Islet of Langerhans (tissue), 1 donor: ENCODE measurements around the gene NTM.
"Not testable (repeated sequence)": the region's sequence is repeated elsewhere in the genome, so short reads cannot be mapped to it uniquely, and the experiment has no call there.

Experiments used
- FAIRE-seq: peaks from one replicate; lab custom pipeline; 2011; peaks lifted over from hg19 to GRCh38; lab: Jason Lieb, UNC

Gene NTM

DNA sequence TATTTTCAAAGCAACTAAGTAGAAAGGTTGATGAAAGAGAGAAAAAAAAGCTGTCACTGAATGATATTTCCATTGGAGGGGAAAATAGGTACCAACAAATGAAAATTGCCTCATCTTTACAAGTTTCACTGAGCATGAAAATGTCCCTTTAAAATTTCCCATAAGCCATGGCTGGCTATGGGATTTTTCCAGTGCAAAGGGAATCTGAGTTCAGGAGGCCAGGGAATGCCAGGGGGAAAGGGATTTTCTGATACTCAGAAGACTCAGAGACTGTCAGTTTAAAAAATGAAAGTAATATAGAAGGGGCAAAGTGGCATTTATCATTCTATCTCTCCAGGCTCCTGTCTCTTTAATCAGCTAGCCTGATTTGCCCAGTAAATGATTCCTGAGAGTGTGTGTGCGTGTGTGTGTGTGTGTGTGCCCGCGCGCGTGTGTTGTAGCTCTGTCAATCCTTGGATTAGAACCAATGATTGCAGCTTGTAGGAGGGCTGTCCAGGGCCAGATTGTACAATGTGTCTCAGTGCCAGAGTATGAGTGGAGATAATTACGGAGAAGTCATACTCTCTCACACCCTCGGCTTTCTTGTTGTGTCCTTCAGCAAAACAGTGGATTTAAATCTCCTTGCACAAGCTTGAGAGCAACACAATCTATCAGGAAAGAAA is at the start of gene NTM:
TSS of gene NTM (plus strand) at position 526 of the 662 bp plus-strand sequence.
- no peak for FAIRE-seq

DNA sequence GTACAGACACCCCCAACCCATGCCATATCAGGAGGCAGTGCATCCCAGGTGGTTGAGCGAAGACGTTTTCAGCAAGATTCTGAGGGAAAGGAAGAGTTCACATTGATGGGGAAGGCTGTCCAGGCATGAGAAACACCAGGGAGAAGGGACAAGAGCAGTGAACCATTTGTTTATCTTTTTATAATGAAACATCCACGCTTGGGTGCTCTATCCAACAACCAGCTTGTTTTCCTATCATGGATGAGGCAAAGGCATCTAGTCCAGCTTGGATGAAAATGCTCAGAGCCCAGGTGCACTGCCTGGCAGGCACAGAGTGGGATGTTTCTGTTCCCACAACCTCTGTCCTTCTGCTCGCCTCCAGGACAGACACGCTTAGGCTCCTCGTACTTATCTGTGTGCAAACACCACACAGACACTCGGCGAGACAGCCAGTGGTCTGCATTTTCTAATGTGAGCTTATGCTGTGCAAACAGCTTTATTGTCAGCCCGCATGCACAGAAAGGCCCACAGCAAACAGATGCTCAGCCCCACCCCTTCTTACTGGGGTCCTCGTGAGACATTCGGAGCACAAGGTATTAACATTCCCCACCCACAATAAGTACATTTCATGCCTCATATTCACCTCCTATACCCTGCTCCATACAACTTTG is 45.4 kb upstream of the NTM start:
- no peak for FAIRE-seq

DNA sequence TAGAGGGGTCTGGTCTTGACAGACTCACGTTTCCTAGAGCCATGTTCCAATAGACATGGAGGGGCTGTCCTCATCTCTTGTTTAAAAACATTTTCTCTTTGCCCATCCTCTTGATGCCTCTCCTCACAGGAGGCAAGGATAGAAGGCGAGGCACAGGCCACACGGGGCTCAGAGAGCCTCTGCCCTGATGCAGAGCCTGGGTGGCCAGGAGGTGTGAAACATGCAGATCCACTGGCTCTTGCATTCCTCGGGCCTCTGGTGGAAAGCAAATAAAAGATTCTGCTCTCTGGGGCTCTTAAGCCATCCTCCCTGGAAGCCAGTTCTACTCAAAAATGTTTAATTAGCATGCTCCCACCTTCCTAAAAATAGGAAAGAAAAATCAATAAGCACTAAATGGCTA is 43.6 kb upstream of the NTM start:
- no peak for FAIRE-seq

DNA sequence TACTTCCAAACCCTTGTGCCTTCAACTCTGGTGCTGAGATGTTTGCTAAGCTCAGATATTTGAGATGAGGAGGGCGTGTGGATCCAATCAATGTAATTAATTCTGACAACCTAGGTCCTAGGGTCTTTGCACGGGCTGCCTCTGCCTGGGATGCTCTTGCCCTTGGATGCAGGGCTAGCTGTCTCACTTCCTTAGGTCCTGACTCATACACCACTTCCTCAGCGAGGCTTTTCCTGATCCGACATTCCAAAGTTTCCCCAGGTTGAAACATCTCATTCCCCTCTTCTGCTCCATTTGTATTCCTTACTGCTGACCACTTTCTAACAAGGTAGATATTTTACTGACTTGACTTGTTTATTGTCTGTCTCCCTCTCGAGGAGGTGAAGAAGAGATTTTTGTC is 43.0 kb upstream of the NTM start:
- no peak for FAIRE-seq

DNA sequence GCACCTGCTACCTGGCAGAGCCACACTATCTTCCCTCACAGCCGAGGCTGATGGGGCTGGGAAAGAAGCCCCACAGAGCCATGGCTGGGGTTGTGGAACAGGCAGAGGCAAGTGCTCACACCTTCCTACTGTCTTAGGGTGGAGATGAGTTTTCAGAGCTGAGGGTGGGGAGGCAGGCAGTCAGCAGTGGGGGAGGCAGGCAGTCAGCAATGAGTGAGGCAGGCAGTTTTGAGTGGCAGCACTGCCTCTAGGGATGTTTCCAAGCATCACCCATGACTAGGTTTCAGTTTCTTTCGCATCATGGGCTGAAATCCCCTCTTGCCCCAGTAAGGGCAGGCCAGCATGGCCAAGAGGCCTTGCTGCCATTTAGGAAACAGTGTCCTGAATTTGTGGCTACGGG is 41.6 kb upstream of the NTM start:
- FAIRE-seq, result no peak

DNA sequence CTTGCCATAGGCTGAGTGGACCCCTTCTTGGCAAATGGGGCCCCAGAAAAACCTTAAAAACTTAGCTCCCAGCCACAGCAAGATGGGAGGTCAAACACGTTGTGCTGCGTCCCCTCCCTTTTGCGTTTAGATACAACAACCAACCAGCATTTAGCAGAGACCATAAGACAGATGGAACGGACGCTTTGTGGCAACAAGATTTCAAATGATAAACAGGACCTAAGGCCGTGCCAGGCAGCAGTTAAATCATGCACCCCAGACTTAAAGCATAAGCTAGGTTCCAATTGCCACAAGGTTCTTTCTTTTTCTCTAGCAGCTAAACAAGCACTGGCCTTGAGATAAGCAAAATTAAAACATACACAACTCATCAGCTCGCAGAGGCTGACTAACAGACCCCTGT is 39.4 kb upstream of the NTM start:
- no peak for FAIRE-seq

DNA sequence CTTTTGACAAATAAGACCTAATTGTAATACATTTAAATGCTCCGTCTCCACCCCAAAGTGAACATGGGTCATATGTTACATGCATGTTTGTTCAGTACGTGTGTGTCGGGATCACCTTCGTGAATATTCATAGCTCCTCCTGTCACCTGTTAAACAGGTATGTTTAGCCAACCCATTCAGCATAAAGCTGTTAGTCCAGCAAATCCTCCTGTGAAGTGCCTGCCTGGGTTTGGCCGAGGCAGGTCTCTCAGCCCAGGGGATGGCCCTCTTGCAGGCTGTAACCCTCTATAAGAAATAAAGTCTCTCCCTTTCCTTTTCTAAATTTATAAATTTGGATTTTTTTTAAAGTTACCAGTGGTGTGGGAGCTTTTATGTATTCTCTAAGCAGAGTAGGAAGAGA is 38.9 kb upstream of the NTM start:
- FAIRE-seq, result no peak

DNA sequence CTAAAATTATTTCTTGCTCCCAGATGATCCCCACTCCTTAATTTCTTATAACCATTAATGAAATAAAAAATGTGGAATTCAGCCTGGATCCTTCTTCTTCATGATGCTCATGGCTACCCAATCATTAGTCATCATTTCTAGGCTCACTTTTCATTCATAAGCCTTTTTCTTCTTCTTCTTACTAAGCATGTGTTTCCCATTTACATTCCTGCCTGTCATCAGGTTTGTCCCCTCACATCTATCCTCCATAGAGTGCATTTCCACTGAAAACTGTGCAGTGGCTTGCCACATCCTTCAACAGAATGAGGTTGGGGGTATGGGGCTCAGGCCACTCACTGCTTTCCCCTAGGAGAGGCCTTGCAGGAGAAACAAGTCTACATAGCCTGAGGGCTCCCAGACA is 35.8 kb upstream of the NTM start:
- FAIRE-seq, result no peak

DNA sequence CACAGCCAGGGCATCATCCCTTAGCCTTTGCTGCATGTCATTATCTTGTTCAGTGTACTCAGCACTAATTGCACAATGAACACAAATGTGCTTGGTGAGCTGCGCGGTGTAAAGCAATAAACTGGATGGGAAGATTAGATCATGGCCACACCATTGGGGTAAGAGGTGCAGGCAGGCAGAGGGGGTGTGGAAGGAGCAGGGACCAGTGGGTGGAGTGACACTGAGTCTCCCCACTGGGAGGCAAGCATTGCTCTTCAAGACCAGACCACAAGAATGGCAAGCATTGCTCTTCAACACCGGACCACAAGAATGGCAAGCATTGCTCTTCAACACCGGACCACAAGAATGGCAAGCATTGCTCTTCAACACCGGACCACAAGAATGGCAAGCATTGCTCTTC is 28.5 kb upstream of the NTM start:
- not testable (repeated sequence) for FAIRE-seq

DNA sequence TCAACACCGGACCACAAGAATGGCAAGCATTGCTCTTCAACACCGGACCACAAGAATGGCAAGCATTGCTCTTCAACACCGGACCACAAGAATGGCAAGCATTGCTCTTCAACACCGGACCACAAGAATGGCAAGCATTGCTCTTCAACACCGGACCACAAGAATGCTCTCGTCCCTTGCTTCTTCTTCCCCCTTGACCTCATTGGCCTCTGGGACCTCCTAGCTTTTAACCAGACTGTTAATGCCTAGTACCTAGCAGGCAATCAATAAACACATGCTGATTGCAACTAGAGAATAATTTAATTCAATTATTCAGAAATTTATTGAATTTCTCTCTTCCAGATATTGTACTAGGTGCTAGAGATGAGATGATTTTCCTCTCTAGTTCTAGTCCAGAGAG is 28.0 kb upstream of the NTM start:
- not testable (repeated sequence) for FAIRE-seq

DNA sequence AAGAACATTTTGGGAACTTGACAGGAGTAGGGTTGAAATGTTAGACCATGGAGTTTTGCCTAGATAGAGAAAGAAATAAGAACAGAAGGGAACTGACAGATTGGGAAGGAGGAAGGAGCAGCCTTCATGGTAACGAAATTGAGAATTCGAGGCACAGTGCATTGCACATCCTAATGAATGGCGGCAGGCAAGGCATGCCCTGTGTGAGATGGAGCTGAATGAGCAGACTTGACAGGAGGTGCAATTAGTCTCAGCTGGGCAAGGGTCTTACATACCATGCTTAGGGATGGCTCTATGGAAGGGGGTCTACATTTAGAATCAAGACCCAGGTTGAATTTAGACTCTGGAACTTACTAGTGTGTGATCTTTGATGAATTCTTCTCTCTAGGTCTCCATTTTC is 25.0 kb upstream of the NTM start:
- FAIRE-seq, result no peak

DNA sequence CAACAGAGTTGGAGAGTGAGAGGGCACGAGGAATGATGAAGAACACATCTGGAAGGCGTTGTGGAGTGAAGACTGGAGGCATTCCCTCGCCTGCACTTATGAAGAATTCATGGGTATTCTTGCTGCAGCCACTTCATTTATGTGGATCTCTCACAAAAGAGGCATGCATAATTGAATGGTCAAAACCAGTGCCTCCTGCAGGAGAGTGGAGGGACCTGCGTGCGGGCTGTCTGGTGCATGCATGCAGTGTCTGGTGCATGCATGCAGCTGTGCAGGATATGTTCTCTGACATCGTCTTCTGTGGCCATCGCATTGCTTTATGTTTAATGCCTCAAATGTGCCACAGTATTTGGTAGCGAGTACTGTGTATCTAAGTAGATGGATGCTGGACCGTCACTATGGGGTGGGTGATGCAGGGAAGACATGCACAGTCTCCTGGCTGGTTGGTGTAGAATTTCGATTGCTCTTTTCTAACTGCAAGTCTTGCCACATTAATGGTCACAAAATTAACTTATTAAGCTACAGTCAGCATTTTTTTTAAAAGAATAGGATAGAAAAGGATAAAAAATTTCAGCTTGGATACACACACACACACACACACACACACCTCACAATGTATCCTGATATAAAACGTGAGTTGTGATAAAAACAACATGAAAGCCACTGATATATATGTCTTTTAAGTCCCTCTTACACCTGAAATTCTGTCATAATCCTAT is 20.9 kb upstream of the NTM start:
- FAIRE-seq, result no peak

DNA sequence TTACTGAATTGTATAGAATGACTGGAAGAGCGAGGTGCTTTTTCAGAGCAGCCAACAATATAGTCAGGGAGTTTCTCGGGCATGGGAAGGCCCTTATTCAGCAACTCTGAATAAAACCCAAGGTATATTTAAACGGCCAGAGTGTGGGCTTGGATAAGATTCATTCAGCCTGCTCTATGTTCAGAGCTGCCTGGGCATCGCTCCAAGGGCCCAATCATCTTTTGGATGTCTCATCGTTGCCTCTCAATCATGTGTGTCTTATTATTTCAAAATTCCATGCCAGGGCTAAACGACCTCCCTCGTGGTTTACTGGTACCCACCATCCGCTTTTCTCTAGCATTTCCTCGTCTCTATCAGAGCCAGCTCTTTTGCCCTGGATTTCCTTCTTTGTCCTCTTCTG is 19.5 kb upstream of the NTM start:
- no peak for FAIRE-seq

DNA sequence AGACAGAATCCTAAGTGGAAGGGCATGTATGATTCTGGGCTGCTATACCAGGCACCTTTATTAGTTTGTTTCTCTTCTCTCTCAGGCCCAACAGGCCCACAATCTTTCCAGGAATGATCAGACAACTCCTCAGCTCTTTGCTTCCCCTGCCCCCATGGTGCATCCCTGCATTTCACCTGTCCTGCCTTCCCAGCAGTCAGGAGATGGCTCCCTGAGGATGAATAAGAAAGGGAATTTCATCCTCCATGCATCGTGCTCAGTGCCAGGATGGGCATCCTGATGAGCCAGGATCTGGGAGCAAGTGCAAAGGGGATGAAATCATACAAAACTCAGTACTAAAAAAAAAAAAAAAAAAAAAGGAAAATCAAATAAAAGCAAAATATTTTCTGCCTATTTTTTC is 18.6 kb upstream of the NTM start:
- no peak for FAIRE-seq

DNA sequence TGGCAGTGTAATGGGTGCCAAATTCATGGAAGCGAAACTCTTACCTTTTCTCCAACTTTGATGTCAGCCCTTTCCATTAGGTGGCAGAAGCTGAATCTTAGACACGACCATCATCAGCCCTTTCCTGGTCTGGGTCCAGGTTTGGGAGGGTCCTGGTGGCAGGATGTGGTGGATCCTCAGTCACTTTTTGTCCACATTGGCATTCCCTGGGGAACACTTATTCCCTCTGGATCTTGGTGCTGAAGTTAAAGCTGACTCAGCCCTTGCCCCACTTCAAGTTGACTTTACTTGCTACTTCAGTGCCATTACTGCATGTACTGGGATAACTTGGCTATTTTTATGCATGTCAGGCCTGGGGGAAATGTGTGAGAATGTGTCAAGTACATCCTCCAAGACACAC is 16.6 kb upstream of the NTM start:
- no peak for FAIRE-seq

DNA sequence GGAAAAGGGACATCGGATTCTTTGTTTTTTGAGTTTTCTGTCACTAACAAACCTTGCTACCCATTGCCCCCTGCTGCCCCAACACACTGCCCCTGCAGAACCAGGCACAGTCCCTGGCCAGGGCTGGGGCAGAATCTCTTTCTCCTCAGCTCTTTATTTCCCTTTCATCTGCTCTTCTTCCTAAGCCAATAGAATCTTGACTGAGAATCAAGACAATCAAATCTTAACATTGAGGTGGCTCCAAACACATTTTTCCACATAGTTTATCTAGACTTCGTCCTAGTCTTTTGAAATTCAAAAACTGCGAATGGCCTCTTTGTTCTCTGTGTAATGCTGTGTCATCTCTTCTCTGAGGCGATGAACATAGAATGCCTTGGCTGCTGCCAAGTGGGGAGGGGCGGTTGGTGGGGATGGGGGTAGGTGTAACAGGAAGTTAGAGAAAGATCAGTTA is 16.1 kb upstream of the NTM start:
- no peak for FAIRE-seq

DNA sequence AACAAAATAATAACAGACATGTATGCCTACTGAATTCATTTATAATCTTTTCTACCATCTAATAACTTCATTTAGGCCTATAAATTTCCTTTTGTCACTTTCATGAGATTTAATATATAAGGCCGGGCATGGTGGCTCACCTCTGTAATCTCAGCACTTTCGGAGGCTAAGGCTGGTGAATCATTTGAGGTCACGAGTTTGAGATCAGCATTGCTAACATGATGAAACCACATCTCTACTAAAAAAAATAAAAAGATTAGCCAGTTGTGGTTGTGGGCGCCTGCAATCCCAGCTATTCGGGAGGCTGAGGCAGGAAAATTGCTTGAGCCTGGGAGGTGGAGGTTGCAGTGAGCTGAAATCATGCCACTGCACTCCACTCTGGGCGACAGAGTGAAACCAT is 14.2 kb upstream of the NTM start:
- FAIRE-seq, result no peak

DNA sequence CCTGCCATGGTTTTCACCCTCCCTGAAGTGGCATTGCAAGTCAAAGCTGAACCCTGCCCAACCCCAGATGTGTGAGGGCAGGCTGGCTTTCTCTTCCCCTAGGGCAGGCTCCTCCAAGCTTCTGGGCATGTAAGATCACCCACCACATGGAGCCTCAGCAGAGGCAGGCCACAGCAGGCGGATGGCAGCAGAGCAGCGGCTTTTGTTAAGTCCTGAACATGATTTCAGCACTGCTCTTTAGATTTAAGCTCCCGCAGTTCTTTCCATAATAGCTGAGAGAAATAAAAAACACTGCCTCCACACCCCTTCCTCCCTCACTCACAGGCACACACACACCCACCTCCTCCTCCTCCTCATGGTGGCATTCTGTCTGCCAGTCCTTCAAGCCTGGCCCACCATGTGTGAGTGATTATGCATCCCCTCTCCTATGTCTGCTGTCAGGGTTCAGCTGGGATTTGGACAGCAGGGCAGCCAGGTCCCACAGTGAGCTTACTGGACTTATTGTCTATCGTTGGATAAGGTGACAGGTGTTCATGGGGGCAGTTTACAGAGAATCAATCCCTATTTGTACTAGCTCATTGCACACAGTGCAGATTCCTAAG is 5.0 kb upstream of the NTM start:
- no peak for FAIRE-seq

DNA sequence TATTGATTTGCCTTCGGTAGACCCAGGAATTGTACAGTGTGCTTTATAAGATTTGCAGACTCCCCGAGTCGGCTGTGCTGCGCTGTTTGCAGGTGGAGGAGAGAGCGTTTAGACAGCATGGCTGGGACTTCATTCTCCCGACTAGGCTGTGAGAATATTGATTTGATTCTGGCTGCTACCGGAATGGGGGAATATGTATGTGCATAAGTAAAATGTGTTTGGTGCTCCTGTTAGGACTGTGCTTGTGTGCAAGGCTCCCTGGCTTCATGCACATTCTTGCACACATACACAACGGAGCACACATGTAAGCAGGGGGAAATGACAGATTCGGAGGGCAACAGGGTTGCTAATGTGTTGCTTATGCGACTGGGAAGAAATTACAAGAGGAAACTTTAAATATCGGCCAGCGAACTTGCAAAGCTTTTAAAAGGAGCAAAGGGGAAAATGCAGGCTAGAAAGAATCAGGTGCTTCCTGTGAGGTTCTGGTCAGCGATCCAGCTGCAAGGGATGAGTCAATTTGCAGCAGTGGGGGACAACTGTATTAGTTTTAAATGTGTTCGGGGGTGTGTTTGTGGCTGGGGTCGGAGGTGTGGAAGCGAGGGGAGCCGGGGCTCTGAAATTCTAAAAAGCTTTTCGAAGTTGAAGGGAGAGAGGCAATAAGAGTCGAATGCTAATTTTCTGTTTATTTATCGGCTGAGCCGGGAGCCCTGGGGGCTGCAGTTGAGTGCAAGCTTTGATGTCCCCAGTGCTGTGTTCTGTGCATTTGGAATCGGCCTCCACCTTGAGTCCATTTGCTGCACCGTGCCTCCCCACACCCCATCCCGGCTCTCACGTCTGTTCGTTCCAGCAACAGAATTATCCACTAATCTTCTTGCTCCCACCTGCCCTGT is 731 bp downstream of the NTM start:
- FAIRE-seq, result no peak

DNA sequence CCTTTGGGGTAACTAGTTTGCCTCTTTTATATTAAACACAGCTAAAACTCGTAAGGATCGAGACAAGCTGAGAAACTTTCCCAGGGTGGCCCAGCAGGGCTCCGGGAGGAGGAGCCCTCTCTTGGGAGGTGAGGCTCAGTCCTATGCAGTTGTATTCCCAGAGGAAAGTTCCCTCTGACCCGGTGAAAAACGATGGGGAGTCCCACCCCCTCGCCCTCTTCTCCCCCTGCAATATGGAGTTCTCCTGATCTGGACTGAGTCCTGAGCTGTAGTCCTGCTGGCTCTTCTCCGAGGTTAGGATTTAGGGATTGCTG is 1.3 kb downstream of the NTM start:
- no peak for FAIRE-seq

DNA sequence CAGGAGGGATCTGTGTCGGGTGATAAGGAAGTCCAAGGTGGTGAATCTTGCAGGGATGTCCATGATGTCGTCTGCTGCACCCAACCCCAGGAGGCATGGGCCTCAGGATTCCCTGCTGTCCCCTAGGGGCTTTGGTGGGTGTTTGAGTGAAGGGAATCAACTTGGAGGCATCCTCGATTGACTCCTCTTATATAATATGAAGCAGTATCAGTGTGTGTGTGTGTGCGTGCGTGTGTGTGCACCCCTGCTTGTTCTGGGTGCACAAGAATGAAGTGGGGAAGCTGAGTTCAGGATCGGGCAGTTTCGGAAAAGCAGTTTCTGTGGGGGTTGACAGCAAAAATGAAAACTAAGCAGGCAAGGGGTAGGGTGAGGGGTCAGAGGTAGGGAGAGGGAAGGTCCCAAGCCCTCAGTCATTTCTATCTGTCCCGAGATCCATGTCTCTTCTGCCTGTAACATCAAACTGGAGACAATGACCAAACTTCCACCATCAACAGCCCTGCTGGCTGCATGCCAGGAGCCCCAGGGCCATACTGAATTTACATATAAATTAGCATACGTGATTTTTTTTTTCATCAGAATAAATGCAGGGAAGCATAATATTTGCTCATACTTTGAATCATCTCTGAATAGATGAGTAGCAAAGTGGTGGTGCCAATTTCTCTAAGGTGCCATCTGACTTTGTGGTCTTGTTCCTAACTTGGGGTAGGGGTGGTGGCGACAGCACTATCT is 2.0 kb downstream of the NTM start:
- FAIRE-seq, result no peak
